HG02678 (cell line): ENCODE results near the gene C1QTNF7.

Experiments used
- ATAC-seq: cut with Tn5 transposase; IDR thresholded peaks from one replicate; pipeline ENCODE4 v1.9.1; 2021; ENCODE audit warnings: mild to moderate bottlenecking, moderate library complexity; ENCODE audit not compliant: unreplicated experiment

Gene C1QTNF7, protein sequence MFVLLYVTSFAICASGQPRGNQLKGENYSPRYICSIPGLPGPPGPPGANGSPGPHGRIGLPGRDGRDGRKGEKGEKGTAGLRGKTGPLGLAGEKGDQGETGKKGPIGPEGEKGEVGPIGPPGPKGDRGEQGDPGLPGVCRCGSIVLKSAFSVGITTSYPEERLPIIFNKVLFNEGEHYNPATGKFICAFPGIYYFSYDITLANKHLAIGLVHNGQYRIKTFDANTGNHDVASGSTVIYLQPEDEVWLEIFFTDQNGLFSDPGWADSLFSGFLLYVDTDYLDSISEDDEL

DNA sequence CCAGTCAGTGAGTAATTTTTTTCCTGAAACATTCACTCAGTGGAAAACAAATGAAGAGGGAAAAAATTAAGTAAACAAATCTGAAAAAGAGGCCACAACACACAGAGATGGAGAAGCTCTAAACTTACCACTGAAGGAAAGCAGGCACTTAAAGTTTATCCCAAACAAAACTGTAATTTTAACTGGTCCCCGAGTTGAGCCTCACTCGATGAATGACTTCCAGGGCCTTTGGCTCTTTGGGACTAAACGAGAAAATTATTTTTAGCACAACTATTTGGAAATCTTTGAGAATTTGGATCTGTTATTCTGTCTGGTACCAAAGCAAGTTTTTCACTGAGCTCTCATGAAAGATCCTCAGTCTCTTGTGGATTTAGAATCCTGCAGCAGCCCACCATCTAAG, at the start of gene C1QTNF7:
TSS of gene C1QTNF7 (plus strand) at position 333 of the 400 bp plus-strand sequence. CDS start 7,711 bp downstream, outside the sequence.
- no peak for ATAC-seq

- ATAC-seq: no peak
Observed at GRCh38 chr4:15378062-15378461, 49.8 kb upstream of the C1QTNF7 start.

DNA sequence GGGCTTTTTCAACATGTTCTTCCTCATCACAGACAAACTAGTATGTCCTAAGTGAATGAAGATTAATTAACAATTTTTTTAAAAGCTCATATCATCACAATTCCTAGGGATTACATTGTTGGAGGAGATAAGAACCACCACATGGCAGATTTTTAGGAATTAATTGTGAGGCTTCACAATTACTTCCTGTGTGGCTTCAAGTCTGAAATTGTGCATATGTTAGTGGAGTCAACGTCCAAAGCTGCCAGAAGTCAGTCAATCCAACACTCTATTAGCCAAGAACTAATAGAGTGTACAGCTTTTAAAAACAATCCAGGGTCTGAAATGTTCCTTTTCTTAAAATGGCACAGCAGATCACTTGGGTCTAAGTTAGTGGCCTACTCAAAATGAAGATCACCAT, 49.3 kb upstream of the C1QTNF7 start:
- ATAC-seq: no peak

DNA sequence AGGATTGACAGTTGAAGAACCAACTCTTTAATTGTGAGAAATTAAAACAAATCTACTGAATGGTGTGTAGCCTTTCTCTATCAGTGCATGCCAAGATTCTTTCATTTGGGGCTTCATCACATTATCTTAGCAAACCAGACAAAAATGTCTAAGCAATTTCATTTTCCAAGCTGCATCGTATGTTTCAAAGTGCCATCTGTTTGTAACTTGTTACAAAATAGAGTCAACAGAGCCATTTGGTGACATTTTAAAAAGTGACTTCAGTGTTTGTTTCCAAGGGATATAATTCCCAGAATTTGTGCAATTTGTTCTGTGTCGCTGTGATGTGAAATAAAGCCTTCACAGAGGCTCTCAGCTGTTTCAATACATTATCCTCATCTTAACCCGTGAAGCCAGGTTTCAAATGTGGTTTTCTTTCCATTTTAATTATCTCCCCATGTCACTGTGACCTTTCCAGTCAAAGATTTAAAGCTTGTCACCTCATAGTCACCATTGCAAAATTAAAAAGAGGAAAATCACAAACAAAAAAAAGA, 46.0 kb upstream of the C1QTNF7 start:
- no peak for ATAC-seq

DNA sequence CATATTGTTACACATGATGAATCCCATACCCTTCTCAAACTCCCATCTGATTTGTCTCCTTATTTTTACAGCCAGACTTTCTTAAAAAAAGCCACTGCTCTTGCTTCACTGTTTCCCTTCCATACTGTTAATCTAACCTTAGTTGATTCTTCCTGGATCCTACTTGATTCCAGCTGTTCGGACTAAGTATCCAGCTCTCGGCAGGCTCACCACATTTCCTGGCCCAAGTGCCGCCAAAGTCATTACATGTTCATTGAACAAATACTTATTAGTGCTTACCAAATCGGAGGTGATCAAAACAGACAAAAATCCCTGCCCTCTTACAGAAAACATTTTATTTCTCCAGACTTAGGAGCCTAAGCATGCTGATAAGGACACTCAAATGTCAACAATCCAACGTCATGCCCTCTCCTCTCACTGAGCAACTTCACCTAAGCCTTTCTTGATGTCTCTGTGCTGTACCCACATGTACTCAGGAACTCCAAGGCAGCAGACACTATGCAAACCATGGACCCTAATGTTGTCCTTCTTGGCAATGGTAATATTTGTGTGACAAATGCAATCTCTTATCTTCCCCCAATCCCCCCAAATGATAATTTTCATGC, 45.1 kb upstream of the C1QTNF7 start:
- no peak for ATAC-seq

GRCh38 chr4:15385515-15385914, 42.3 kb upstream of the C1QTNF7 start:
- no peak for ATAC-seq

DNA sequence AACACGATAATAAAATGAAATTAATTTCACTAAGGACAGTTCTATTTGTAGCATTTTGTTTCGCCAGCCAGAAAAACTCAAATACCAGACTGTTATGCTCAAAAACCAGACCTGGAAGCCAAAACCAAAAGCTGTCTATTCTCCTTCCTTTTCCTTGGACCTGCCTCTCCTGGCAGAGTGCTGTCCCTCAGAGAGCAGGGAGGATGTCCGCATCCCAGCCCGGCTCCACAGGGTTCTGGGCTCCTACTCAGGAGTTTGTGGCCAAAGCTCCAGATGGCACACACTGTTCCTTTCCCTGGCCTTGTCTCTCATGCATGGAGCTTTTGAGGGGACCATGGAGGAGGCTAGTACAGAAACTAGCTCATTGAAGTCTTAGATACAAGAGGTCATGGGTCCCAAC, 41.9 kb upstream of the C1QTNF7 start:
- ATAC-seq: no peak

GRCh38 chr4:15390494-15390893, 37.3 kb upstream of the C1QTNF7 start:
- no peak for ATAC-seq

- ATAC-seq: no peak
Observed at GRCh38 chr4:15392053-15392805, 35.6 kb upstream of the C1QTNF7 start.

DNA sequence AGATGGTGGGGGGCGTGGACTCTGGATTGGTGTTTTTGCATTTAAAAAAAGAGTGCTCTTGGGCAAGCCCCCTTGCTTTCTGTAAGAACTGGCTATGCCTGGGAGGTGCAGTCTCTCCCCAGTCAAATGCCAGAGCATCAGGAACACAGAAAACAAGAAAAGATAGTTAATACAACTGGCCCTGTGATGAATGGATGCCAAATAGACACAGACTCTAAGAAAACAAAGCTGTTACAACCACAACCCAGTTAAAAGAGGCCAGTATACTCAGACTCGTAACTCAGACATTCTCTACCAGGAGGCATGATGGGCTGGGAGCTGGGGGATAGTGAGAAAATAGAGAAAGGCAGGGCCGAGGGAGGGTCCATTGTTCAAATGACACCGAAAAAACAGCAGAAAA, 32.5 kb upstream of the C1QTNF7 start:
- no peak for ATAC-seq

GRCh38 chr4:15396157-15396800, 31.6 kb upstream of the C1QTNF7 start:
- ATAC-seq: peak; percentile 85

- ATAC-seq: no peak
Observed at GRCh38 chr4:15398001-15398400, 29.8 kb upstream of the C1QTNF7 start.

GRCh38 chr4:15398732-15399131, 29.1 kb upstream of the C1QTNF7 start:
- no peak for ATAC-seq

DNA sequence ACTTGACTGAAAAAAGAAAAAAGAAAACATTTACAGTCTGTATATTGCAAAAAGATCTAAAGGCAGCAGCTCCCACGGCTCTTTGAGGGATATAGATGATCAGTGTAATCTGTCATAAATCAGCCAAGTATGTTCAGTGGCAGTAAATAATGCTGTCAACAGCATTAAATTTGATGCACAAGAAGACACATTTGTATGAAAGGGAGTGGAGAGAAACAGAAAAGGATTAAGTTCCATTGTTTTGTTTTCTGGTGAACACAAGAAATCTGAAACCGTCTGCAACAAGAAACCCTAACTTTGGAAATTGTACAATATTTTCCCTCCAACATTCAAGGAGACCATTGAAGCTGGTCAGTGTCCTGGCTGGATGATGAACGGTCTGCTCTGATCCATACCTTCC, 27.6 kb upstream of the C1QTNF7 start:
- ATAC-seq: no peak

- ATAC-seq: peak; percentile 55
Observed at GRCh38 chr4:15400981-15401671, 26.7 kb upstream of the C1QTNF7 start.

DNA sequence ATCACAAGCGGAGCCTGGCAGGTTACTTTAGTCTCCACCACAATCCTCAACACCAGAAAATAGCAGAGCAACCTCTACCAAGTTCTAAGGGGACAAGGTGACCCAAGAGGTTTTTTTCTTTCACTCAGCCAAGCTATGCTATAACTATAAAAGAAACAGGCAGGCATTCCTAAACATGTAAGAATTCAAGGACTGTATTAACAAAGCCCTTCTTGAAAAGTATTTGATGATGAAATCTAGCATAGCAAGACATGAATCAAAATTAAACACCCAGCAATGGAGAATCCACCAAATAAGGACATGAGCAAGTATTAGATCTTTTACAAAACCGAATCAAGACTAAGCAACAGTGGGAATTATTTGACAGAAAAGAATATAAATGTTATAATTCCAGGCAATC, 25.7 kb upstream of the C1QTNF7 start:
- no peak for ATAC-seq

DNA sequence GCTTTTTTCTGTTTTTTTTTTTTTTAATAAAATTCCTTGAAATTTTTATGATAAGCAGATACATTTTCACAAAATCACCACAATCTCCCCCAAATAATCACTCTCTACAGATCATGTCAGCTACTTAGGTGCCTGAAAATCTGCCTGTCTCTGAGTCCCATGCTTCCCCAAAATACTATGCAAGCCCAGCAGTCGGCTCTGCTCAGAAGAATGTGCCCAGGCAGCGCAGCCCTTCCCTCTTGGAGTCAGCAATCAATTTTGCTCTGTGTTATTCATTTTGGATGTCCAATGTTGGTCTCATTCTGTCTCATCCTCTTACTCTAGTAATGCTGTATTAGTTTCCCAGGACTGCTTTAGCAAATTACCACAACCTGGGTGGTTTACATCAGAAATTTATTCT, 24.9 kb upstream of the C1QTNF7 start:
- no peak for ATAC-seq

GRCh38 chr4:15405018-15405417, 22.8 kb upstream of the C1QTNF7 start:
- no peak for ATAC-seq

DNA sequence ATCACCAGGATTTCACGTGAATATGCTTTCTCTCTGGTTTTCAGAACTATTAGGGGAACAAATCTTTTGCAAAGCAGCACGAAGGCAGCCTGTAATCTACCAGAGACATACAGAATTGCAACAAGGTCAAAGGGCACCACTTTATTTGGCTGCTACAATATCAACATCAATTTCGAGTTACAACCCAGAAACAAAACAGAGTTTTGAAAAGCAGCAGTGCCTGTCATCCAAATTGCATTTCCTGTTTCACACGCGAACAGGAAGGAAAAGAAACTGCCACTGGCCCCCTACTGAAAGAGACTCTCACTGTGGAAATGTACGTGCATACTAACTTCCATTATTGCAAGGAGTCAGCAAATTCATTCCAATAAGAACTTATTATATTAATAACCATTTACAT, 17.1 kb upstream of the C1QTNF7 start:
- no peak for ATAC-seq

- ATAC-seq: no peak
Observed at GRCh38 chr4:15412461-15412860, 15.4 kb upstream of the C1QTNF7 start.
